Erythroblast (primary cell): Measurements from ENCODE around the gene RGS7BP.

Experiments
- GATA1 ChIP-seq: IDR thresholded peaks from 2 replicates; pipeline ENCODE4 v1.6.1; 2011; ENCODE audit warnings: low read depth, mild to moderate bottlenecking, control low read depth, low read length, moderate library complexity
- POLR2A ChIP-seq: IDR thresholded peaks from 2 replicates; pipeline ENCODE4 v1.6.1; 2011; ENCODE audit warnings: mild to moderate bottlenecking, low read length

DNA sequence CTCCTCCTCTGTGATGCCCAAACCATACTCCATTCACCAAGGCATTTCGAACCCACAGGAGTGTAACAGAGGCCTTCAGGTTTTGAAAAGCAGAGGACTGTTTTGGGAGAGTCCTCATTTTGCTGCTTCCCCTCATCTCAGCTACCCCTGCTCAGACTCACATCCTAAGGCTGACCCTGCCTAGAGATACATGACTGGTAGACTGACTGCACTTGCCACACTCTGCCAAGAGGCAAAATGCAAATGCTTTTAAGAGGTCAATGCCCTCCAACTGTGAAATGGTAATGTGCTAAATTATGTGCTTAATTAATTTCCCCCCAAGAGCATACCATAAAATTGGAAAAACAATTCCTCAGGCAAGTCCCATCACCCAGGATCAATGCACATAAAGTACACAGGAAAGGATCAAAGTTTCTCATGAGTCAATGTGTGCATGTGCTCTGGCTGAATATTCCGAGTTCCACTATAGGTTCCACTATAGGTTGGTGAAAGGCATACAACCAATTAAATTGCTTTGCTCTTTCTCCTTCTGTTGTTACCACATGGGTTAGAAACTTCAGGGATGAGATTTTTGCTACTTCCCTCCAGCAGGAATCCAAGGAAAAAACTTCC lies 87.0 kb downstream of the RGS7BP start:
- TF ChIP-seq POLR2A: no peak
- no peak for TF ChIP-seq GATA1
